HuH-7.5 (cell line): ENCODE measurements around the gene SPSB3.

Experiments
- DNase-seq: peaks from one replicate; pipeline ENCODE4 v3.0.0; 2011; ENCODE audit warnings: low spot score

The SPSB3 gene

GRCh38 chr16:1782408-1783264 lies at the start of gene SPSB3, which contains the start of gene NUBP2:
SPSB3 (minus strand) TSS chr16:1782571; CDS start chr16:1781483, 1,088 bp downstream.
NUBP2 (plus strand) TSS chr16:1782960; CDS start chr16:1783021, 61 bp downstream.
- DNase-seq: peak; percentile 100

GRCh38 chr16:1831186-1832075 lies 49.1 kb upstream of the SPSB3 start:
- DNase-seq: no peak

GRCh38 chr16:1830213-1830612 lies 47.8 kb upstream of the SPSB3 start:
- no peak for DNase-seq

- no peak for DNase-seq
Measured at GRCh38 chr16:1828645-1829410, 46.5 kb upstream of the SPSB3 start.

- DNase-seq: peak; percentile 99
Measured at GRCh38 chr16:1826691-1827573, 44.6 kb upstream of the SPSB3 start, which contains the start of the genes FAHD1 and HAGH. FAHD1 (plus strand) TSS chr16:1827206; CDS start chr16:1827239, 33 bp downstream. HAGH (minus strand) TSS chr16:1826825; CDS start chr16:1826787, 38 bp downstream.

- DNase-seq: peak; percentile 62
Measured at GRCh38 chr16:1825864-1826690, 43.7 kb upstream of the SPSB3 start.

- DNase-seq: no peak
Measured at GRCh38 chr16:1825381-1825863, 43.1 kb upstream of the SPSB3 start.

GRCh38 chr16:1823821-1824220 lies 41.5 kb upstream of the SPSB3 start:
- peak; percentile 47 for DNase-seq

- DNase-seq: no peak
Measured at GRCh38 chr16:1822801-1823200, 40.4 kb upstream of the SPSB3 start.

GRCh38 chr16:1821861-1822611 lies 39.7 kb upstream of the SPSB3 start:
- DNase-seq: no peak

- no peak for DNase-seq
Measured at GRCh38 chr16:1820946-1821290, 38.5 kb upstream of the SPSB3 start.

GRCh38 chr16:1820096-1820945 lies 38.0 kb upstream of the SPSB3 start:
- DNase-seq: no peak

- no peak for DNase-seq
Measured at GRCh38 chr16:1819611-1820010, 37.2 kb upstream of the SPSB3 start.

GRCh38 chr16:1818873-1819525 lies 36.6 kb upstream of the SPSB3 start:
- no peak for DNase-seq

GRCh38 chr16:1818204-1818872 lies 36.0 kb upstream of the SPSB3 start:
- no peak for DNase-seq

GRCh38 chr16:1817716-1818115 lies 35.3 kb upstream of the SPSB3 start:
- DNase-seq: no peak

GRCh38 chr16:1817276-1817589 lies 34.9 kb upstream of the SPSB3 start:
- no peak for DNase-seq
